ENCODE results near the gene CCND1.
"Not testable (repeated sequence)": the region's sequence is repeated elsewhere in the genome, so short reads cannot be mapped to it uniquely, and the experiment has no call there.

The CCND1 gene

GRCh38 chr11:69695995-69696394, 55.0 kb downstream of the CCND1 start:
- DNase-seq, result not testable (repeated sequence)

- no peak for DNase-seq
Observed at GRCh38 chr11:69696749-69697468, 56.0 kb downstream of the CCND1 start.

GRCh38 chr11:69697469-69697843, 56.5 kb downstream of the CCND1 start:
- no peak for DNase-seq

- DNase-seq, result no peak
Observed at GRCh38 chr11:69697861-69698260, 56.9 kb downstream of the CCND1 start.

GRCh38 chr11:69698362-69698761, 57.4 kb downstream of the CCND1 start:
- no peak for DNase-seq

- no peak for DNase-seq
Observed at GRCh38 chr11:69699213-69699612, 58.3 kb downstream of the CCND1 start.

GRCh38 chr11:69700278-69701140, 59.6 kb downstream of the CCND1 start:
- no peak for DNase-seq

- no peak for DNase-seq
Observed at GRCh38 chr11:69702239-69702691, 61.3 kb downstream of the CCND1 start.

DNA sequence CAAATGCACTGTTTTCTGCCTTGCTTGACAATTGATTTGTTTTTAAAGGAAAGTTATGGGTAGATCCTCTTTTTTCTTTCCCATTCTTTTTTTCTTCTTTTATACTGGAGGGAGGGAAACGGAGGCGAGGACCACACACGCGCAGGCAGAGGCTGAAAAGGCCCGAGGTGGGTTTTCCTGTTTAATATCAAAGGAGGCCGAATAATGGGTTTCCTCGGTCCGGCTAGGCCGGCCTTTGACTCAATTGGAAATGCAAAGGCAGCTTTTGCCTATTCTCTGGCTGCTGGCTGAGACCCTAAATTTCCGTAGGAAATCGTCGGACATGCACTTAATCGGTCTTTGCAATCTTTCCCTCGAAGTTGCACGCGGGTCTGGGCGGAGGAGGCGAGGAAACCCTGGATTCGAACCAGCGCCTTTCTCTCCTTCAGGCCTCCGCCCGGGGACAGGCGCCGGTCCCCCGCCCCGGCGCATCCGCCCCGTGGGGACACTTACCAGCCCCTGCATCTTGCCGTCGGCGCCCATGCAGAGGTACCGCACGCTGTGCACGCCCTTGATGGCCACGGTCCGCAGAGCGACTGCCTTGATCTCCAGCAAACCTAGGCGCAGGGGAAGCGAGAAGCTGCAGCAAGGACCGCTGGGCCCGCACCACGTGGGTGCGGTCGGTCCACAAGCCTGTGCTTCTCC, 62.0 kb downstream of the CCND1 start:
- no peak for DNase-seq

DNA sequence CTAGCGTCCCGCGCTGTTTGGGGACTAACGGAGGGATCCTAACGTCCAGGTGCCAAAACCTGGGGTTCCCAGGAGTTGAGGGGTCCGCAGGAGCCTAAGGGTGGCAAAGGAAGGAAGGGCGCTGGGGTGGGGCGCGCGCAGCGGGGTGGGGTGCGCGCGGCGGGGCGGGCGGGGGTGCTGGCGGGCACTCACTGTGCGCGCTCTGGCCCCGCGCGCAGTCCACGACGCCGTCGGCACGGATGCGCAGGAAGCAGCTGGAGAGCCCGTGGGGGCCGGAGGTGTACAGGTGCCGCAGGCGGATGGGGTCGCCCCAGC, 62.5 kb downstream of the CCND1 start:
- DNase-seq, result no peak
